Epithelial cell of proximal tubule (primary cell): ENCODE results near the gene HRH1. TPM values are rescaled to one million over a fixed set of nuclear protein-coding genes. Genes with fewer than 3 reads are reported as not detected.

Experiments used
- DNase-seq: peaks from one replicate; pipeline ENCODE4 v3.0.0-alpha.2; 2011; ENCODE audit warnings: low read depth
- H3K4me3 ChIP-seq: 2 replicates; pipeline ENCODE4 v1.5.1; 2011; ENCODE audit warnings: low read depth, mild to moderate bottlenecking, low read length
- total RNA-seq: library from RNA; depleted of rRNA; stranded (reverse); fragments of >200 nt; gene quantifications from 2 replicates; pipeline ENCODE4 v1.2.3, GENCODE V29; 2015
- TF ChIP-seq, protein P1 (sequence below): conservative IDR thresholded peaks from 2 replicates; pipeline ENCODE4 v1.5.1; 2012; ENCODE audit warnings: low read depth, mild to moderate bottlenecking, low read length

Gene HRH1
- total RNA-seq, 1 donor from 2014 or later = 3.1 TPM

DNA sequence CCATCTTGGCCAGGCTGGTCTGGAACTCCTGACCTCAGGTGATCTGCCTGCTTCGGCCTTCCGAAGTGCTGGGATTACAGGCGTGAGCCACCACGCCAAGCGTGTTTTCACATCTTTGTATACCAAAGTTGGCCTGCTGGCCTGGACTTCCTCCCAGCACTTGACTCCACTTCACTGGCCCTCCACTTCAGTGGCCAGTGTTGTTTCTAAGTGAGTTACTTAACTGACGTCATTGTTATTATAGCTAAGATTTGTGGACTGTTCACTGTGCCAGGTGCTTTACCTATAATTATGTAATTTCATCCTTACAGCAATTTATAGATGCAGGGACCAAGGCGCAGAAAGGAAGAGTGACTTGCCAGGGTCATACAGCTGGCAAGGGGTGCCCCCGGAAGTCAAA lies 52.0 kb downstream of the HRH1 start:
- no peak overlapping the region for H3K4me3 ChIP-seq
- TF ChIP-seq, protein P1, sequence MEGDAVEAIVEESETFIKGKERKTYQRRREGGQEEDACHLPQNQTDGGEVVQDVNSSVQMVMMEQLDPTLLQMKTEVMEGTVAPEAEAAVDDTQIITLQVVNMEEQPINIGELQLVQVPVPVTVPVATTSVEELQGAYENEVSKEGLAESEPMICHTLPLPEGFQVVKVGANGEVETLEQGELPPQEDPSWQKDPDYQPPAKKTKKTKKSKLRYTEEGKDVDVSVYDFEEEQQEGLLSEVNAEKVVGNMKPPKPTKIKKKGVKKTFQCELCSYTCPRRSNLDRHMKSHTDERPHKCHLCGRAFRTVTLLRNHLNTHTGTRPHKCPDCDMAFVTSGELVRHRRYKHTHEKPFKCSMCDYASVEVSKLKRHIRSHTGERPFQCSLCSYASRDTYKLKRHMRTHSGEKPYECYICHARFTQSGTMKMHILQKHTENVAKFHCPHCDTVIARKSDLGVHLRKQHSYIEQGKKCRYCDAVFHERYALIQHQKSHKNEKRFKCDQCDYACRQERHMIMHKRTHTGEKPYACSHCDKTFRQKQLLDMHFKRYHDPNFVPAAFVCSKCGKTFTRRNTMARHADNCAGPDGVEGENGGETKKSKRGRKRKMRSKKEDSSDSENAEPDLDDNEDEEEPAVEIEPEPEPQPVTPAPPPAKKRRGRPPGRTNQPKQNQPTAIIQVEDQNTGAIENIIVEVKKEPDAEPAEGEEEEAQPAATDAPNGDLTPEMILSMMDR = no peak
- DNase-seq = no peak

DNA sequence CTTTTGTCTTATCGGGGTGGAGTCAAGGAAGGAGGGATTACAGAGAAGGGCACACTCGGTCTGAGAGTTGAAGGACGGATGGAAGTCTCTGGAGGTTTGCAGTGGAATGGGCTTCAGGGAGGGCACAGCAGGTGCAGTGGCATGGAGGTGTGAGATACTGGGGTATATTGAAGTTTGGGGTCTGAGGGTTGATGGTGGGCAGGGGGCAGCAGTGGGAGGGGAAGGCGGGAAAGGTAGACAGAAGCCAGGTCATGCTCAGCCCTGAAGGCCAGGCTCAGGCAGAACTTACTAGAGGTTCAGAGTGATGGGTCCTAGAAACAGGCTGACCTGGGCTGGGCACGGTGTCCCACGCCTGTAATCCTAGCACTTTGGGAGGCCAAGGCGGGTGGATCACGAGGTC lies 52.7 kb downstream of the HRH1 start:
- TF ChIP-seq, protein P1 = no peak
- no peak overlapping the region for H3K4me3 ChIP-seq
- no peak for DNase-seq

DNA sequence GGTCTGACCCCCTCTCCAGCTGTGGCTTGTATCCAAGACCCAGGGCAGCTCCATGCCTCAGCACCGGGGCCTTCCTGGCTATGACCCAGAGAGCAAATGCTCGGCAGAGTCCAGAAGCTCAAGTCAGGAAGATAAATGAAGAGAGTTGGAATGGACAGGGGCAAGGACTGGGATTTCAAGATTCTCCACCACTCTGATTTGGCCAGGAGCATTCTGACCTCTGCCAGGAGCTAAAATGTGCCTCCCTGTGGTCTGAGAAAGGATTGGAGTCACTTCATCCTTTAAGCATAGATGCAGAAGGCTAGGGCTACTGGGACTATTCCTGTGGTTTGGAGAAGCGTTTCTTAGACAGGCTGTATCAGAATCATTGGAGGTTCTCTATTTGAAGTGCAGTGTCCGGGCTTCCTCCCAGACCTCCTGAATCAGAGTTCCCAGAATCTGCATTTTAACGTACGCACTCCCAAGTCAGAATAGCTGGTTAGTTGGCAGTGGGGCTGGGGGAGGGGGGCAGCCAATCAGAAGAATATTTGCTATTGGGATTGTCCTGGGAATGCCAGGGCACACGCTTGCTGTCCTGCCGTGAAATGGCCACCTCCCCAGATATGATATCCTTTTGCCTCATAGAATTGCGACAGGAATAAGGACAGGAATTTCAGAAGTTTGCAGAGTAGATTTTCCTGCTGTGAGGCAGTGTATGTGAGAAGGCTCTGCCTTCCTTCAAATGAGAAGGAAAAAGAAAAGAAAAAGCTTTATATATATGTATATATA lies 57.4 kb downstream of the HRH1 start:
- TF ChIP-seq, protein P1 = peak; percentile 22
- DNase-seq = no peak
- H3K4me3 ChIP-seq = no peak overlapping the region

GRCh38 chr3:11212299-11212608 lies 58.0 kb downstream of the HRH1 start:
- no peak for DNase-seq
- no peak overlapping the region for H3K4me3 ChIP-seq
- TF ChIP-seq, protein P1 = no peak

GRCh38 chr3:11212784-11213183 lies 58.5 kb downstream of the HRH1 start:
- H3K4me3 ChIP-seq = no peak overlapping the region
- TF ChIP-seq, protein P1 = no peak
- no peak for DNase-seq

- TF ChIP-seq, protein P1 = no peak
- no peak for DNase-seq
- H3K4me3 ChIP-seq = no peak overlapping the region
These were observed 59.6 kb downstream of the HRH1 start for GRCh38 chr3:11213810-11214450.
